ENCODE results near the gene CTDP1.
"Not testable (repeated sequence)": the region's sequence is repeated elsewhere in the genome, so short reads cannot be mapped to it uniquely, and the experiment has no call there.

Gene CTDP1

DNA sequence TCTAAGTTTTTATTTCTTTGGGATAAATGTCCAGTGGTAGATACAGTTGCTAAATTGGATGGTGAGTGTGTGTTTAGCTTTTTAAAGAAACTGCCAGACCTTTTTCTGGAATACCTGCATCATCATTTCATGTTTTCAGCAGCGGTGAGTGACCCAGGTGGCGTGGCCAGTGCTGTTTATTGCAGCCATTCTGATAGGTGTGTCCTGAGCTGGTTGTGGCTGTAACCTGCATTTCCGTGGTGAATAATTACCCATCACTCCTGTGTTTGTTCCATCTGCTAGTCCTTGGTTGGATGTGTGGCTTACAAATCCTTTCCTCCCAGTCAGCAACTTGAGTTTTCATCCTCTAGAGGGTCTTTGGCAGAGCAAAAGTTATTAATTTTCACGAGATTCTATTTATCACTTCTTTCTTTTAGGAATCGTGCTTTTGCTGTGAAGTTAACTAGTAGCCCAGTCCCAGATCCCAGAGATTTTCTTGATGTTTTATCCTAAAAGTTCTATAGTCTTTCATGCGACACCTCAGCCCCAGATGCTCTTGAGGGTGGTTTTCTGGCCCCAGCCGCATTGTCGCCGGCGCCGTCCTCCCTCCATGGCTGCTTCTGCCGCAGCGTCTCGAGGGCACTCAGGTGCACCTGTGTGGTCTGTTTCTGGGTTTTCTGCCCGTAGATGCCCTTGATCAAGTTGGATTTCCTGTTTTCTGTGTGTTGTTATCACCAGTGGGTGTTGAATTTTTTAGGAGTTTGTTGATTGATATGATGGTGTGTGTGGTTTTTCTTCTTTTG, 44.9 kb downstream of the CTDP1 start:
- DNase-seq (ENCODE audit: low read depth, low spot score) = no peak

DNA sequence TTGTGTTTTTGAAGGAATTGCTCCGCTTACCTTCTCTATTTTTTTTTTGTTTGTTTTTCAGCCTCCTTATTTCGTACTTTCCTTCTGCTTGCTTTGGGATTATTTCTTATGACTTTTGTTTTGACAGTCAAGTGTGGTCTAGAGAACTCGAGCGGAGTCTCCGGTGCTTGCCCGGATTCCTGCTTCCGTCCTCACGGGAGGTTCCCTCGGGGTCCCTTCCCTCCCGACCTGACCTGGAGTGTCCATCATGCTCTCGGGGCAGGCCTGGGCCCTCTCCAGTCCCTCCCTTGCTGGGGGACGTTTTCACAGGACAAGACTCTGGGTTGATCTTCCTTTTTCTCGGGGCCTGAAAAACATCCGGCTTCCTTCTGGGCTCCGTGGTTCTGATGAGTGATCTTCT, 45.9 kb downstream of the CTDP1 start:
- no peak for DNase-seq (ENCODE audit: low read depth, low spot score)

DNA sequence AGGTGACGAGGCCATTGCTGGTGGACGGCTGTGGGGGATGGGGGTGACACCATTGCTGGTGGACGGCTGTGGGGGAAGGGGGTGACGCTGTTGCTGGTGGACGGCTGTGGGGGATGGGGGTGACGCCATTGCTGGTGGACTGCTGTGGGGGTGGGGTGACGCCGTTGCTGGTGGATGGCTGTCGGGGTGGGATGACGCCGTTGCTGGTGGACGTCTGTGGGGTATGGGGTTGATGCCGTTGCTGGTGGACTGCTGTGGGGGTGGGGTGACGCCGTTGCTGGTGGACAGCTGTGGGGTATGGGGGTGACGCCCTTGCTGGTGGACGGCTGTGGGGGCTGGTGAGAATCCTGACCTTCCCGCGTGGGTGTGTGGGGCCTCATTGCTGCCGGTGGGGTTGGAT, 47.1 kb downstream of the CTDP1 start:
- no peak for DNase-seq (ENCODE audit: low read depth, low spot score)

DNA sequence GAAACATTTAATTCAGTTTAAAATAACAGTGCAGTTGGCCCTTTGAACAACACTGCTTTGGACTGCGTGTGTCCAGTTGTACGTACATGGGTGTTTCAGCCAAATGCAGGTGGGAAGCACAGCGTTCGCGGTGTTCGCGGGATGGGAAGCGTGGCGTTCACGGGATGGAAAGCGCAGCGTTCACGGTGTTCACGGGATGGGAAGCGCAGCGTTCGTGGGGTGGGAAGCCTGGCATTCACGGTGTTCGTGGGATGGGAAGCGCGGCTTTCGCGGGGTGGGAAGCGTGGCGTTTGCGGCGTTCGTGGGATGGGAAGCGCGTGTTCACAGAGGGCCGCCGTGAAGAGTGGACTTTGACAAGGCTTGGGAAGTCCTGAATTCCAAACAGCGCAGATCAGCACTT, 47.6 kb downstream of the CTDP1 start:
- DNase-seq (ENCODE audit: low read depth, low spot score) = no peak

DNA sequence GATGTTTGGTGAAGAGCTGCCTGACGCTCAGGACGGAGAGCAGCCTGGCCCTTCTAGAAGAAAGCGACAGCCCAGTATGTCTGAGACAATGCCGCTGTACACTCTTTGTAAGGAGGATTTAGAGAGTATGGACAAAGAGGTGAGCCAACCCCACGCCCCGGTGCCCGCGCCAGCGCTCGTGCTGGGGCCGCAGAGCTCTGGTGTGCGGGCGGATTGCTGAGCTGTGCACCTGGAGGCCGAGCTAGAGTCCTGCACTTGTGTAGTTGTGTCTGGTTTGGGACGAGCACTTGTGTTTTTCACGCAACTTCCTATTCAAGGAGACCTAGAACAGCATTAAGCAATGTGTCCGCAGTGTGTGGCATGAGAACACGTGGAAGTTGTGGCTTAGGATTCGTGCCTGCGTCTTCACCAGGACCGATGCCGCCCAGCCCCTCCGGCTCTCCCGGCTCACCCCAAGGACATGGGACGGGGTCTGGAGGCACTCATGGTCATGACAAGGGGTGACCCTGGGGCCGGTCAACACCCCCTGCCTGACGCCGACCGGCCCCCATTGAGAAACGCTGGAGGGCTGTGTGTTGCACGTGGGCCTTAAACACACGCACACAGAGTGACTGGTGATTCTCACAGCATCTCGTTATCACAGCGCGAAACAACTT, 49.5 kb downstream of the CTDP1 start:
- no peak for DNase-seq (ENCODE audit: low read depth, low spot score)

DNA sequence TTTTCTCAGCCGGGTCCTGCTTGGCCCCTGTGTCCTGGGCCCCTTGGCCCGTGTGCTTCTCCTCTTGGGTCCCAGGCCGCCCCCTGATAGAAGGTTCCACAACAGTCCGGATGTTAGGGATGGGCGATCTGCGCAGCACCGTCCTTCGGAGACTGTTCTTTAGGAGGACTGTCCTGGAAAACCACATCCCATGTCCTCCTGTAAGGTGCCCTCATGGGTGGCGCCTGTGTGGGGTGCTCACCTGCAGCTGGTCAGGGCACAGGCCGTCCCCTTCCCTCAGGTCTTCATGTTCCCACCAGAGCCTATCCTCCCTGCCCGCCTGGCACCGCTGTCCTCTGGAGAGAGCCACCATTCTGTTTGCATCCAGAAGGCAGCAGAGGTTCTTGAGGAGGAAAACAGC, 50.0 kb downstream of the CTDP1 start:
- no peak for DNase-seq (ENCODE audit: low read depth, low spot score)

DNA sequence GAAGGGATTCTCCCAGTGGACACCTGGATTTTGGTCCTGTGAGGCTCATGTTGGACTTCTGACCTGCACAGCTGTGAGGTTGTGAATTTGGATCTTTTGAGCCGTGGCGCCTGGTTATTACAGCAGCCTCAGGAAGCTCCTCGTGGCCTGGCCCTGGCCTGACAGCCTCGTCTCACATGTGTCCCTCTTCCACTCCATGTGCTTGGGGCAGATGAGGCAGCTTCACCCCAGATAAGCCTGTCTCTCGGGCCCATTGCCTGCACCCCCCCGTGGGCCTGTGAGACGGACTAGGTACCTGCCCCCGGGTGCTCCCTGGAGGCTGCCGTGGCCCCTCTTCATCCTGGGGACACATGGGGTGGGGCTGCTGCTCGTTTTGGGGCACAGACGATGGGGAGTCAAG, 51.2 kb downstream of the CTDP1 start:
- DNase-seq (ENCODE audit: low read depth, low spot score) = no peak

DNA sequence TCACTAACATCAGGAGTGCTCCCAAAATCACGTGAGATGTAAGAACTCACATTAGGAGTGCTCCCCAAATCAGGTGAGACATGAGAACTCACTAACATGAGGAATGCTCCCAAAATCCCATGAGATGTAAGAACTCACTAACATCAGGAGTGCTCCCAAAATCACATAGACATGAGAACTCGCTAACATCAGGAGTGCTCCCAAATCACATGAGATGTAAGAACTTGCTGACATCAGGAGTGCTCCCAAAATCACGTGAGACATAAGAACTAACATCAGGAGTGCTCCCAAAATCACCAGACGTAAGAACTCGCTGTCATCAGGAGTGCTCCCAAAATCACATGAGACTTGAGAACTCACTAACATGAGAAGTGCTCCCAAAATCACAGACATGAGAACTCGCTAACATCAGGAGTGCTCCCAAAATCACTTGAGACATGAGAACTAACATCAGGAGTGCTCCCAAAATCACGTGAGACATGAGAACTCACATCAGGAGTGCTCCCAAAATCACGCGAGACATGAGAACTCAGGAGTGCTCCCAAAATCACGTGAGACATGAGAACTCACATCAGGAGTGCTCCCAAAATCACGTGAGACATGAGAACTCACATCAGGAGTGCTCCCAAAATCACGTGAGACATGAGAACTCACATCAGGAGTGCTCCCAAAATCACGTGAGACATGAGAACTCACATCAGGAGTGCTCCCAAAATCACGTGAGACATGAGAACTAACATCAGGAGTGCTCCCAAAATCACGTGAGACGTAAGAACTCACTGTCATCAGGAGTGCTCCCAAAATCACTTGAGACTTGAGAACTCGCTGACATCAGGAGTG, 52.5 kb downstream of the CTDP1 start:
- DNase-seq (ENCODE audit: low read depth, low spot score) = not testable (repeated sequence)

DNA sequence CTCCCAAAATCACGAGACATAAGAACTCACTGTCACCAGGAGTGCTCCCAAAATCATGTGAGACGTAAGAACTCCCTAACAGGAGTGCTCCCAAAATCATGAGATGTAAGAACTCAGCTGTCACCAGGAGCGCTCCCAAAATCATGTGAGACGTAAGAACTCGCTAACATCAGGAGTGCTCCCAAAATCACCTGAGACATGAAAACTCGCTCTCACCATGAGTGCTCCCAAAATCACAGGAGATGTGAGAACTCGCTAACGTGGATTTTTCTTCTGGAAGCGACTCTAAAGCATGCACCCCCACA, 53.1 kb downstream of the CTDP1 start:
- no peak for DNase-seq (ENCODE audit: low read depth, low spot score)

DNA sequence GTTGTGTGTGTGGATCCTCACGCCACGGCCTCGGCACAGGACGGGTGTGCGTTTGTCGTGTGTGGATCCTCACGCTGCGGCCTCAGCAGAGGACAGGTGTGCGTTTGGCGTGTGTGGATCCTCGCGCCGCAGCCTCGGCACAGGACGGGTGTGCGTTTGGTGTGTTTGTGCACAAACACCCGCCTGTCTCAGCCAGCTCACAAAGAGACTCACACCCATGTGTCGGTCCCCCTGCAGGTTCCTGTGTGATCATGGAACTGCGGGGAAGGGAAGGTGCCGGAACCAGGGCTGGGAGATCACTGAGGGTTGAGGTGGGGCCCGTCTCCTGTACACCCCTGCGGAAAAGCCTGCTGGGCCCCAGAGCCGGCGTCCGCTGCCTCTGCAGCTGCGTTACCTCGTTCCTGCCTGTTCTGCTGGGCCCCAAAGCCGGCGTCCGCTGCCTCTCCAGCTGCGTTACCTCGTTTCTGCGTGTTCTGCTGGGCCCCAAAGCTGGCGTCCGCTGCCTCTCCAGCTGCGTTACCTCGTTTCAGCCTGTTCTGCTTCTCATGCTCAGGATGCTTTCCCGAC, 53.6 kb downstream of the CTDP1 start:
- no peak for DNase-seq (ENCODE audit: low read depth, low spot score)

DNA sequence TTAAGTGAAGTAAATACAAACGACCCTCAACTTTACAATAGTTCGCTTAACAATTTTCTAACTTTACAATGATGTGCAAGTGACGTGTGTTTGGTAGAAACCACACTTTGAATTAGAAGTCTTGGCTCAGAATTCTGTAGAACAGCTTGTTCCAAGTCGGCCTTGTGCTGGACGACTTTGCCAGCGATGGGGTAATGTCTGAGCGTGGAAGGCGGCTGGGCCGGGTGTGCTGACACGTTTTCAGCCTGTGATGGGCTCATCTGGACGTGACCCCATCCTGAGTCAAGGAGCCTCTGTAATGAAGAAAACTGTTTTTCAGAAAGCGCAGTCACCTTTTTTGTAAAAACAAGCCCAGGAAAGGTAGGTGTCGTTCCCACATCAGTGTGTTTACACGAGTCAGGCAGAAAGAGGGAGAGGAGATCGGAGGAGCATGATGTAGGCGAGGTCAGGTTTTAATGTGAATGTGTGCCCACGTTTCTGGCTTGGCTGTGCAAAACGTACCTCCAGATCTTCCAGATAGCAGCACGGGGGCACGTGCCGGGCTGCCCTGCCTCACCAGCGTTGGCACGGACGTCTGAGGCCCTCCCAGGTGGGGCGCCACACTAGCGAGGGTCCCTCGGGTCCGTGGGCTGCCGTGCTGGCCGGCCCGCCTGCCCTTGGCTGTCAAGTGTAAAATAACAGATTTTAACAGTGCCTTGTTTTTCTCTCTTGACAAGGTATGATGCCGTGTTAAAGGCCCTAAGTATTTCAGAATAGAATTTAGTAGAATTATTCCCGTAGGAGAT, 54.6 kb downstream of the CTDP1 start:
- DNase-seq (ENCODE audit: low read depth, low spot score) = no peak

DNA sequence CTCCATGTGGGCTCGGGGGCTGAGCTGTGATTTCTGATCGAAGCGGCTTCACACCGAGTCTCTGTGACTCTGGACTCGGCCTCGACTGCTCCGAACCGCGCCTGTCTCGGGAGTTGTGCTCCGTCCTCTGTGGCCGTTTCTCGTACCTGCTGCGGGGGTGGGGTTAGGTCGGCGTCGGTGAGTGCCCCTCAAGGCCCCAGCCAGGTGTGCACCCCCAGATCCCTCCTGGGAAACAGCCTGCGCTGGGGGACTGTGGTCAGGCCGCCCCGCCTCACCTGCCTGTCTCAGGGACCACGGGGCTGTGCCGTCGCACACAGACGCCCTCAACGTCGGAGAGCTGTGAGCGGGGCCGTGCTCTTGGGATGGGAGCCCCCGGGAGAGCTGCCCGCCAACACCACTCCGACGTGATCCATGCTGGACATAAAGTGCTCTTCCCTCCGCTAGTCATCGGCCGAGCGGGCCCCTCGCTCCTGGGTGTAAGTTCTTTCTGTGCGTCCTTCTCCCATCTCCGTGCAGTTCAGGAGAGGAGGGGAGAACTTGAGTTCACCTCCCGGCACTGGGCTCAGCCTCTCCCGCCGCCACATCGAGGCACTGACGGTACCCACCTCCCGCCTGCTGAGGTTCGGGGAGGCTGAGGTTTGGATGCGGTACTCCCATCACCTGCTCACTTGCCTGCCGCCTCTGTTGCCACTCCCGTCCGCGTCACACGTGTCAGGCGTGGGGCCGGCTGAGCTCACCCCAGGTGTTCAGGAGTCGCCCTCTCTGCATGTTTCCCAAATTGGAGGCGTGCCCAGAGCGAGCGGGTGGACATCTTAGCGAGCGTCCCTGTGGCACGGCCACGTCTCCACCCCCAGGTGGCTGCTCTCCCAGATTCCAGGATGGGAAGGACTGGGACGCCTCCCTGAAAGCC, 55.7 kb downstream of the CTDP1 start:
- no peak for DNase-seq (ENCODE audit: low read depth, low spot score)

DNA sequence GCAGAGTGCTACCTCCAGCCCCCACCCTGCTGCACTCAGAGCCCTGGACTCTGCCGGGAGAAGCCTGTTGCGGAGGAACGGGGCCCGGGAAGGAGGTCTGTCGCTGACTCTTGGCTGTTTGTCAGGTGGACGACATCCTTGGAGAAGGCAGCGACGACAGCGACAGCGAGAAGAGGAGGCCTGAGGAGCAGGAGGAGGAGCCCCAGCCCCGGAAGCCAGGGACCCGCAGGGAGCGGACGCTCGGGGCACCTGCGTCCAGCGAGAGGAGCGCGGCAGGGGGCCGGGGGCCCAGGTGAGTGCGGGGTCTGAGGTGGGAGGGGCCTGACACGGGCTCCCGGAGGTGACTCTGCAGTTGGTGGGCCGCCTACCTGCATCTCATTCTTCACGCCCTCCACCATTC, 56.6 kb downstream of the CTDP1 start:
- no peak for DNase-seq (ENCODE audit: low read depth, low spot score)

DNA sequence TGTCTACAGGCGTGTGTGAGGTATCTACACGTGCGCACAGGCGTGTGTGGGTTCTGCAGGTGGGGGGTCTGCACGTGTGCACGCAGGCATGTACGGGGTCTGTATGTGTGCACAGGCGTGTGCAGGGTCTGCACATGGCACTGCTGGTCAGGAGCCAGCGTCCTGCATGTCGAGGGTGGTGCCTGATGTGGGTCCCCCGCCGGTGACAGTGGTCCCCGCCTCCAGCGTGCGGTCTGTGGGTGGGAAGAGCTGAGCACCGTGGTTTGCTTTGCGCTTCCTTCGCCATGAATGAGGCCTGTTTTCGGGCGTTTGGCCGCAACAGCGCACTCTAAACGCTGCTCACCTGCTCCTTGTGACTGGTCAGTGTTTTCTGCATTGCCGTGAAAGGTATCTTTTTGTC, 57.2 kb downstream of the CTDP1 start:
- DNase-seq (ENCODE audit: low read depth, low spot score) = no peak

DNA sequence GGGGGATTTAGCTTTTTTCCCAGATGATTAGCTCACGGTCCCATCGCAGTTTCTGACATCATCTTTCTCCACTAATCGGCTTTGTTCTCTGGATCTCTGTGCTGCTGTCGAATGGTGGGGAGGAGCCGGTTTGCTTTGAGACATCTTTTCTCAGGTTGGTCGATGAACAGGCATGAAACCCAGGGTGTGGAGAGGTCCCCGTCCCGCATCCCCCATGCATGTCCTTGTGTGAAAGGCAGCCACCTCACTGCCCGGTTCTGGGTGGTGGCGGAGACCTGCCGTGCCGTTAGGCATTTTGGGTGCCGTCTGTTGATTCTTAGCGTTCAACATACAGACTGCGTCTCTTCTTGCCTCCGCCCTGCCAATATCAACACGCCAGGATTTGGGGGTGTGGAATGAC, 57.8 kb downstream of the CTDP1 start:
- DNase-seq (ENCODE audit: low read depth, low spot score) = no peak

DNA sequence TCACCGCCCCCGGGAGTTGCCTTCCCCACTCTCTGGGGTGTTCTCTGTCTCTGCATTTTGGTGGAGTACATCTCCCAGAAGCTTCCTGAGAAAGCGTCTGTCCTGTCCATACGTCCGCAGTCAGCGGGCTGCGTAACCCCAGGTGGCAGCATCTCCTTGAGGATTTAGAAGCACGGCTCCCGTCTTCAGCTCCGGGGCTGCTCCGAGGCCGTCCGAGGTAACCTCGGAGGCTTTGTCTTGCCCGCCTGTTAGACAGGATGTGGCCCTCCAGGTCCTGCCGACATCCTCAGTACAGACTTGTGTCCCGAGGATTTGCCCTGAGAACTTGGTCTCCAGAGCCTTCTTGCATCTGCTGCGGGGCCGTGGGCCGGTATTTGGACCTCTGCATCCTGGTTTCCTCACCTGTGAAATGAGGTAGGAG, 58.4 kb downstream of the CTDP1 start:
- no peak for DNase-seq (ENCODE audit: low read depth, low spot score)

DNA sequence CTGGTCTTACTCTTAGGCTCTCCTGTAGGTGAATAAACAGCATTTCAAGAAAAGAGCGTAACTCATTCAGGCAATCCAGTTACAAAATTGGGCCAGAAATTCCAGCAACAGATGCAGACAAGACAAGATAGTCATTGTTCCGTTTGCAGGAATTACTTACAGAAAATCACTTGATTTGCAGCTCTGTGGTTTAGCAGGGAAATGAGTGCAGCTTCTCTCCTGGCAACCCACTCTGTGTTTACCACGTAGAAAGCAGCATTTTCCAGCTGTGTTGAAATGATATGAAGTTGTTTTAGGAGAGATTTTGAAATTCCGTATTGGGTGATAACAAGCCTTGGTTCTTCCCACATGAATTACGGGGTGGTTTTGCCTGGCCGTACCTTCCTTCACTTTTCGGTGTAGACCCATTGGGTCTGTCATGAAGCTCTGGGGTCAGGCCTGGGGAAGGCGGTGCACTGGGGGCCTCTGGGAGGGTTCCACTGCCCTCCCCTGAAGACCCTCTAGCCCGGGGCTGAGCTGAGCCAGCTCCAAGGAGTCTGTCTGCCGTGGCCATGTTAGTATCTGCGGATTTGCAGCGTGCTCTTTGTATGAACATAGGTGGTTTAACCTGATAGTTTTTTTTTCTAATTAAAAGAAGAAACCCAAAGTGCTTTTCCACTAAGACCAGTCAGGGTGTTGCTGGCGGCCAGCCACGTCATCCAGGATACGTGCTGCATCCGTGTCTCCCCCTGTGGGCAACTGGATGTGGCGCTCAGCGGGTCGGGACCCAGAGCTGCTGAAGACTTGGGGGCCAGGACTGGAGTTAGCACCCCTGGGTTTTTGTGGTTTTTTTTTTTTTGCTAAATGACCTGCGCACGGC, 59.2 kb downstream of the CTDP1 start:
- DNase-seq (ENCODE audit: low read depth, low spot score) = no peak

DNA sequence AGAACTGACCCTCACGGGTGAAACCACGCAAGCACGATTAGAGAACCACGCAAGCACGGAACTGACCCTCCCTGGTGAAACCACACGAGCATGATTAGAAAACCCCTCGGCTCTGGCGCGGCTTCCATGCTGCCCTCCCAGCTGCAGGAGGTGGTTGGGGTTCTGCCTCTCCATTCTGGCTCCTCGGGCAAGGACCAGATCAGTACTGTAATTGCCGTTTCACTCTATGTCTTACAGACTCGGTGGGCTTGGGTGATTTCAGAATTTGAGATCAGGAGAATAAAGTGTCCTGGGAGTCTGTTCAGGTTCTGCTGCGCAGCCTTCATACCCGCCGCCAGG, 59.8 kb downstream of the CTDP1 start:
- DNase-seq (ENCODE audit: low read depth, low spot score) = no peak

DNA sequence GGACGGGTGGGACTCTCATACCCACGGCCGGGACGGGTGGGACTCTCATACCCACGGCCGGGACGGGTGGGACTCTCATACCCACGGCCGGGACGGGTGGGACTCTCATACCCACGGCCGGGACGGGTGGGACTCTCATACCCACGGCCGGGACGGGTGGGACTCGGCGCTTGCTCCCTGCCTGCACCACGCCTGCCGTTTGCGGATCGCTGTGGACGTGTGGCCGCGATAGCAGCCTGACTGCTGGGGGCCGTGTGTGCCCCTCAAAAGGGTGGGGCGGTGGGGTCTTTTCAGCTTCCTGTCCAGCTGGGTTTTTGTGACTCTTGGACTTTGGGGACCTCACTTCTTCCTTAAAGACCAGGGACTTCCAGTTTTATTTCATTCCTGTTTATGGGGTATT, 60.4 kb downstream of the CTDP1 start:
- DNase-seq (ENCODE audit: low read depth, low spot score) = not testable (repeated sequence)

All from activated naive CD8-positive, alpha-beta T cell treated with anti-CD3 and anti-CD28 coated beads, Interleukin-2, amount 50 U/mL, for 16 hours (primary cell).